K562 treated with DMSO at 1 percent for 48 hours (cell line): ENCODE data around the gene TPH2. TPM values are rescaled to one million over a fixed set of nuclear protein-coding genes. Genes with fewer than 3 reads are reported as not detected.

Experiments
- total RNA-seq: library from RNA; unstranded; fragments of 300-600 nt; gene quantifications from 2 replicates; pipeline ENCODE4 v1.2.3, GENCODE V29; 2022; ENCODE audit warnings: low replicate concordance; ENCODE audit errors: extremely low read depth

The TPH2 gene
- total RNA-seq: not detected in 2 replicates

GRCh38 chr12:71938728-71939385, at the start of gene TPH2:
Gene TPH2 (plus strand): TSS chr12:71938845. CDS start chr12:71938987, 142 bp downstream.

Other genes starting within 250 kb of the TPH2 start
- gene RAB21, start 184.0 kb upstream of the TPH2 start, total RNA-seq: not detected in 2 replicates
- not detected in 2 replicates for gene TBC1D15, start 99.1 kb upstream of the TPH2 start, total RNA-seq